Measurements from ENCODE around the gene PTPN14.

DNA sequence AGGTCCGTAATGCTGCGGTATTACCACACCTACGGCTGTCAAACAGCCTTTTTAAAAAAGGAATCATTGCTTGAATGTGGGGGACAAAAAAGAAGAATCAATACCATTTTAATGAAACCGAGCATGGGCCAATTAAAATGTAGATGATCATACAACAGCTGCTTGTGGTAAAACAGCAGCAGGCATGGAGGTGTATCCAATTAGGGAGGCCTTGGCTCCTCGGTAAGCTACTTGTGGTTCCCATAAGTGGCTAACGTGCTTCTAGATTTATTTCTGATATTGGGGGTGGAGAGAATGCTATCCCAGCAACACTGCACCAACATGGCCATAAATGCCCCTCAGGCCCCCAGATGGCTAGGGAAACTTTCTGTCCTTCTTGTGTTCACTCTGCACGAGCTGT lies 1.8 kb downstream of the PTPN14 start:
- TF ChIP-seq CTCF (IDR thresholded peaks at IDR 0.05) (no peak), POLR2AphosphoS5 (IDR thresholded peaks at IDR 0.05; ENCODE audit: low read depth, low read length) (no peak), REST (IDR thresholded peaks at IDR 0.05; ENCODE audit: insufficient read depth in 1 of 2, low read depth in 2 of 2, low read length in 1 of 2) (no peak), SIN3A (IDR thresholded peaks at IDR 0.05; ENCODE audit: borderline replicate concordance, insufficient read depth, low read depth, low read length) (no peak)

Data from Panc1 (cell line).